BLaER1 treated with 17β-estradiol and CSF1 and Interleukin-3, amounts not matched to agents 10 nM and 100 nM (cell line): ENCODE measurements around the gene KCTD17.

Experiments used
- H3K27ac ChIP-seq, 11 experiments: shearing (Covaris generic); formaldehyde crosslinking; 2 replicates each; pipeline ENCODE4 v1.8.1; 2022
- H3K27me3 ChIP-seq, 11 experiments: shearing (Covaris generic); formaldehyde crosslinking; 2 replicates each; pipeline ENCODE4 v1.8.1; 2022
- H3K36me3 ChIP-seq, 11 experiments: shearing (Covaris generic); formaldehyde crosslinking; 2 replicates each; pipeline ENCODE4 v1.8.1; 2022
- H3K4me1 ChIP-seq, 10 experiments: shearing (Covaris generic); formaldehyde crosslinking; 2 replicates each; pipeline ENCODE4 v1.8.1; 2022
- H3K4me2 ChIP-seq, 11 experiments: shearing (Covaris generic); formaldehyde crosslinking; 2 replicates each; pipeline ENCODE4 v1.8.1; 2022
- H3K4me3 ChIP-seq, 10 experiments: shearing (Covaris generic); formaldehyde crosslinking; 2 replicates each; pipeline ENCODE4 v1.8.1; 2022
- H3K9ac ChIP-seq, 11 experiments: shearing (Covaris generic); formaldehyde crosslinking; 2 replicates each; pipeline ENCODE4 v1.8.1; 2022
- H3K9me3 ChIP-seq, 11 experiments: shearing (Covaris generic); formaldehyde crosslinking; replicated peaks in 1 of 11; 2 replicates each; pipeline ENCODE4 v1.8.1; 2022
- H4K20me1 ChIP-seq, 11 experiments: shearing (Covaris generic); formaldehyde crosslinking; 2 replicates each; pipeline ENCODE4 v1.8.1; 2022
- Cebpa-rat ChIP-seq, 11 experiments: shearing (Covaris generic); IDR thresholded peaks; 2 replicates each; pipeline ENCODE4 v1.8.1; 2022

KCTD17 gene

DNA sequence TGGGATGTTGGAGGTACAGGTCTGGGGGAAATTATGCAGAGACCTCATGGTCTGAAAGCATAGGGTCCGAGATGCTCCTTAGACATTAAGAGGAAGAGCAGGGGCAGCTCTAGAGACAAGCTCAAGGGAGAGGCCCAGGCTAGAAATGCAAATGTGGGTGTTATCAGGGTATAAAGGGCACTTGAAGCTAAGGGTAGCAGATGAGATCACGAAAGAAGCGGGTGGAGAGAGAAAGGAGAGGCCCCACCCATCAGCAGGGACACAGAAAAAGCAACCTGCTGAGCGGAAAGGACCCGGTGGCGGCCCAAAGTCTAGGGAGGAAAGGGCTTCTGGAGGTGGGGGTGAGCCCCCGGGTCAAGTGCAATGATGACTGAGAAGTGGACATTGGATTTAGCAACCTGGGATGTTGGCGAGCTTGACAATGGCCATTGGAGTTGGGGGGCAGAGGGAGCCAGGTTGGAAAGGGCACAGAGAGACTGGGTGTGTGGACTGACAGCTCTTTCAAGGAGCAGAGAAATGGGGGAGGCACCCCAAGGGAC, 49.1 kb downstream of the KCTD17 start:
- Histone ChIP-seq H3K4me3 (no peak overlapping the region), H3K27ac (no peak overlapping the region), H3K9ac (no peak overlapping the region), H3K4me2 (peak overlapping the region in 4 of 11 experiments; percentile 21 to 45 (median 28); a peak in 3 of 22 replicates), H4K20me1 (peaks cover 0 to 5% (median 0%) of the 10 kb centered on the region in 11 experiments; a peak in 1 of 22 replicates), H3K4me1 (peaks cover 0 to 22% (median 7%) of the 10 kb centered on the region in 10 experiments; a peak in 13 of 20 replicates), H3K36me3 (no peaks in the 10 kb centered on the region), H3K27me3 (no peaks in the 10 kb centered on the region), H3K9me3 (no peaks in the 10 kb centered on the region)
- TF ChIP-seq Cebpa-rat (IDR thresholded peaks at IDR 0.05): no peak

DNA sequence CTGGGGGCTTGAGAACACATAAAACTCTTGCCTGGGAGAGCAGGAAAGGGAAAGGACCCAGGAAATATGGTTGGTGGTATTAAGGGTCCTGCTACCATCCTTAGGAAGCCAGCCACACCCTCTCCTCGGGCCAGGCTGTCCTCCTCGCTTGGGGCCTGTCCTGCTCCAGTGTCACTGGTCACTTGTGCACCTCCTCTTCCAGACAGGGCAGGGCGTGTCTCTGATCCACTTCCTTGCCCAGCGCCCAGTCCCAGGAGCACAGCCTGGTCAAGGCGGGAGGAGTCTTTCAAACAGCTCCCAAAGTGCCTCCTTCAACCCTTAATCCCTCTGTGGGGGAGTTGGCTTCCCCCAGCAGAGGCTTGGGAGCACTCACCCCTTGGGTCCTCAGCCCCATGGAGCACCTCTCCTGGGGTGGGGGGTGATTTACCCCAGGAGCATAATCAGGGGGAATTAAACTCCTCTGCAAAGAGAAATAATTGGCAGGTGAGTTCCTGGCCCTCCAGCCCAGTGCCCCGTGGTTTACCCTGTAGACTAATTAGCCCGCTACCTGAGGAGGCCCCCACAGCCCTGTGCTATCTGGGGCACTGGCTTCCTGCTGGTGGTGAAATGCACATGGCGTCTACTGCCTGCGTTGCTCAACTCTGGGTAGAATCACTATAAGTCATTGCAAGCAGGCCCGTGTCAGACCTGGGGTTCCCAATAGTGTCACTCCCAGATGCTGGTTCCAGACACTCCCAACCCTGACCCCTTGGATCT, 49.9 kb downstream of the KCTD17 start:
- no peaks in the 10 kb centered on the region for H3K27me3 ChIP-seq
- peaks cover 0 to 22% (median 7%) of the 10 kb centered on the region in 10 experiments; a peak in 13 of 20 replicates for H3K4me1 ChIP-seq
- H3K4me2 ChIP-seq: peak overlapping the region in 3 of 11 experiments; percentile 21 to 45 (median 27); a peak in 3 of 22 replicates
- H4K20me1 ChIP-seq: peaks cover 0 to 6% (median 0%) of the 10 kb centered on the region in 11 experiments; a peak in 2 of 22 replicates
- H3K36me3 ChIP-seq: no peaks in the 10 kb centered on the region
- no peaks in the 10 kb centered on the region for H3K9me3 ChIP-seq
- no peak overlapping the region for H3K27ac ChIP-seq
- no peak overlapping the region for H3K4me3 ChIP-seq
- H3K9ac ChIP-seq: no peak overlapping the region
- TF ChIP-seq Cebpa-rat (IDR thresholded peaks at IDR 0.05): no peak

GRCh38 chr22:37103151-37103550, 51.6 kb downstream of the KCTD17 start:
- no peak for TF ChIP-seq Cebpa-rat (IDR thresholded peaks at IDR 0.05)
- H3K27me3 ChIP-seq: no peaks in the 10 kb centered on the region
- peaks cover 0 to 6% (median 0%) of the 10 kb centered on the region in 11 experiments; a peak in 3 of 22 replicates for H4K20me1 ChIP-seq
- no peak overlapping the region for H3K27ac ChIP-seq
- no peaks in the 10 kb centered on the region for H3K9me3 ChIP-seq
- H3K4me2 ChIP-seq: peak overlapping the region in 1 of 11 experiments; percentile 9; a peak in 1 of 22 replicates
- no peaks in the 10 kb centered on the region for H3K36me3 ChIP-seq
- no peak overlapping the region for H3K9ac ChIP-seq
- H3K4me3 ChIP-seq: no peak overlapping the region
- H3K4me1 ChIP-seq: peaks cover 0 to 22% (median 7%) of the 10 kb centered on the region in 10 experiments; a peak in 13 of 20 replicates

DNA sequence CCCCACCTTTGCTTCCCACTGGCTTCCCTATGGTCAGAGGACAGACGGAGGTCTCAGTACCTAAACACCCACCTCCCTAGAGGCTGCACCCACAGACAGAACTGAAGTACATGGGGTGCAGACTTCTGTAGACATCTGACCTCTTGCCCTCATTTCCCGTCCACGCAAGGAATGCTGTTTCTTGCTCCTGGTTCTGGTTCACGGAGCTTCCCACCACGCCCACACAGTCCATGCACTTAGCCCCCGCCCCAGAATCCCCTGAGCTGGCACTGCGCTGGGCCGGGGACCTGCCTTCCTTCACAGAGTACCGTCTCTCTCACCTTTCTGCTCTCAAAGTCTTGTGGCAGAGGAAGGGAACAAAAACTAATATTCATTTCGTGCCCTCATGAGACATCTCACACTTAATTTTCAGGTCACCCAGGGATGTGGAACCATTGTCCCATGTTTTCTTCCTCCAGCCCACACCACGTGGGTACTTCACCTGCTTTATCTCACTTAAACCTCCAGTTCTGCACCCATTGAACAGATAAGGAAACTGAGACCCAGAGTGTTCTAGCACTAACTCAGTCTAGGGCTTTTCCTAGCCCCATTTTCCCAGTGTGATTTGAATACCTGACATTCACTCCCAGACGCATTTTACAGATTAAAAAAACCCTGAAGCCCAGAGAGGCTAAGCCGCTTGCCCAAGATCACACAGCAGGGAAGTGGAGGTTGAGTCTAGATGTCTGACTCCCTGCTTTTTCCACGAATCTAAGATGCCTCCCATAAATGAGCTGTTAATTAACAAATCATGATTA, 52.3 kb downstream of the KCTD17 start:
- TF ChIP-seq Cebpa-rat (IDR thresholded peaks at IDR 0.05): no peak

GRCh38 chr22:37105154-37105553, 53.6 kb downstream of the KCTD17 start:
- H3K9me3 ChIP-seq: no peaks in the 10 kb centered on the region
- no peaks in the 10 kb centered on the region for H3K36me3 ChIP-seq
- H3K4me1 ChIP-seq: peaks cover 0 to 29% (median 7%) of the 10 kb centered on the region in 10 experiments; a peak in 14 of 20 replicates
- H3K27ac ChIP-seq: no peak overlapping the region
- H3K4me2 ChIP-seq: peak overlapping the region in 5 of 11 experiments; percentile 25 to 42 (median 34); a peak in 5 of 22 replicates
- no peak overlapping the region for H3K4me3 ChIP-seq
- no peak for TF ChIP-seq Cebpa-rat (IDR thresholded peaks at IDR 0.05)
- no peak overlapping the region for H3K9ac ChIP-seq
- no peaks in the 10 kb centered on the region for H3K27me3 ChIP-seq
- peaks cover 0 to 6% (median 0%) of the 10 kb centered on the region in 11 experiments; a peak in 3 of 22 replicates for H4K20me1 ChIP-seq

More for the DNA sequence above, 52.3 kb downstream of the KCTD17 start:
- Histone ChIP-seq H3K9me3 (no peaks in the 10 kb centered on the region), H4K20me1 (peaks cover 0 to 6% (median 0%) of the 10 kb centered on the region in 11 experiments; a peak in 3 of 22 replicates), H3K9ac (no peak overlapping the region), H3K36me3 (no peaks in the 10 kb centered on the region), H3K4me2 (no peak overlapping the region; a peak in 1 of 22 replicates), H3K27me3 (no peaks in the 10 kb centered on the region), H3K27ac (no peak overlapping the region), H3K4me1 (peaks cover 0 to 22% (median 7%) of the 10 kb centered on the region in 10 experiments; a peak in 13 of 20 replicates), H3K4me3 (no peak overlapping the region)

DNA sequence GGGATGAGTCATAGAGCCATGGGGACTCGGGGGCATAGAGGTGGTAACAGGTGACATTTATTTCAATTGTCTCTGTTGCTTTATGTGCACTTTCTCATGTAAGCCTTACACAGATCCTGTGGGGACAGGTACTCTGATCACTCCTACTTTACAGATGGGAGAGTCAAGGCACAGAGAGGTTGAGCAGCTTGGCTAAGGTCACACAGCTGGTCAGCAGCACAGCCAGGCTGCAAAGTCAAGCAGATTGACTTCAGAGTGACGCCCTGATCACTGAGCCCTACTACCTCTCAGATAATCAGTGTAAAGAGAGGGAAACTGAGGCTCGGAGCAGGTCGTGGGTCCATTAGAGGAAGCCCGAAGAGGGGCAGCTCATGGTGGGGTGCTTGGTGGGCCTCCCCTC, 54.4 kb downstream of the KCTD17 start:
- no peak for TF ChIP-seq Cebpa-rat (IDR thresholded peaks at IDR 0.05)
- H4K20me1 ChIP-seq: peaks cover 0 to 6% (median 0%) of the 10 kb centered on the region in 11 experiments; a peak in 3 of 22 replicates
- no peak overlapping the region for H3K27ac ChIP-seq
- H3K4me1 ChIP-seq: peaks cover 0 to 24% (median 7%) of the 10 kb centered on the region in 10 experiments; a peak in 14 of 20 replicates
- no peaks in the 10 kb centered on the region for H3K36me3 ChIP-seq
- no peak overlapping the region for H3K9ac ChIP-seq
- H3K4me2 ChIP-seq: no peak overlapping the region
- H3K4me3 ChIP-seq: no peak overlapping the region
- H3K27me3 ChIP-seq: no peaks in the 10 kb centered on the region
- no peaks in the 10 kb centered on the region for H3K9me3 ChIP-seq

DNA sequence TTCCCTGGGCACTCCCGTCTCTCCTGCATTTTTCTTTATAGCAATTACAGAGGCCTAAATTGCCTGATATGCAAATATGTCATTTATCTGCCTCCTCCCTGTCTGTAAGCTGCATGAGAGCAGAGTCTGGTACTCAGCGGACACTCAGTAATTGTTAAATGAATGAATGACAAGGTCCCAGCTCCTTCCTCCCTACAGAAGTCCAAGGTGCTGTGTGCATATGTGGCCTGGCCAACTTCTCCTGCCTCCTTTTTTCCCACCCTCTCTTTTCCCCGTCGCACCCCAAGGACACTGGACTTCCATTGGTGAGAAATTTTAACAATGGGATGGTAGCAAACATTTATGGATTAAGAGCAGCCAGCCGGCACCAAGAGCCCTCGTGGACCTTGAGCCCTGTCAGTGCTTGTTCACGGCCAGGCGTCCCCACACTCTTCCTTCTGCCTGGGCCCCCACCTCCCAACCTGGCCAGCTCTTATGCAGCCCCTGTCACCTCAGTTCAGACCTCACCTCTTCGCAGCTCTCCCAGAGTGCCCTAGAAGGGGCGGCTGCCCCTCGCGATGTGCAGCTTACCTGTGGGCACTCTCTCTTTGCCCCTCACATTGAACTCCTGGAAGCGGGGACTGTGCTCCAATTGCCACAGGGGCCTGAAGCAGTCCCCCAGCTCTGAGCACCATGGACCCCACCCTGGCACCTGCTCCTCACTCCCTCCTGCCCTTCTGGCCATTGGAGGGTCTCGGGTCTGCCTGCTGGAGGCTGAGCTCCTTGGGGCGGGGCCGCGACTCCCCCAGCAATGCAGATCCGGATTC, 56.5 kb downstream of the KCTD17 start:
- H4K20me1 ChIP-seq: peaks cover 0 to 6% (median 0%) of the 10 kb centered on the region in 11 experiments; a peak in 3 of 22 replicates
- peaks cover 0 to 24% (median 7%) of the 10 kb centered on the region in 10 experiments; a peak in 12 of 20 replicates for H3K4me1 ChIP-seq
- TF ChIP-seq Cebpa-rat (IDR thresholded peaks at IDR 0.05): no peak
- no peak overlapping the region for H3K4me3 ChIP-seq
- H3K9me3 ChIP-seq: no peaks in the 10 kb centered on the region
- H3K36me3 ChIP-seq: no peaks in the 10 kb centered on the region
- H3K9ac ChIP-seq: no peak overlapping the region
- H3K27ac ChIP-seq: no peak overlapping the region
- no peaks in the 10 kb centered on the region for H3K27me3 ChIP-seq
- H3K4me2 ChIP-seq: no peak overlapping the region

DNA sequence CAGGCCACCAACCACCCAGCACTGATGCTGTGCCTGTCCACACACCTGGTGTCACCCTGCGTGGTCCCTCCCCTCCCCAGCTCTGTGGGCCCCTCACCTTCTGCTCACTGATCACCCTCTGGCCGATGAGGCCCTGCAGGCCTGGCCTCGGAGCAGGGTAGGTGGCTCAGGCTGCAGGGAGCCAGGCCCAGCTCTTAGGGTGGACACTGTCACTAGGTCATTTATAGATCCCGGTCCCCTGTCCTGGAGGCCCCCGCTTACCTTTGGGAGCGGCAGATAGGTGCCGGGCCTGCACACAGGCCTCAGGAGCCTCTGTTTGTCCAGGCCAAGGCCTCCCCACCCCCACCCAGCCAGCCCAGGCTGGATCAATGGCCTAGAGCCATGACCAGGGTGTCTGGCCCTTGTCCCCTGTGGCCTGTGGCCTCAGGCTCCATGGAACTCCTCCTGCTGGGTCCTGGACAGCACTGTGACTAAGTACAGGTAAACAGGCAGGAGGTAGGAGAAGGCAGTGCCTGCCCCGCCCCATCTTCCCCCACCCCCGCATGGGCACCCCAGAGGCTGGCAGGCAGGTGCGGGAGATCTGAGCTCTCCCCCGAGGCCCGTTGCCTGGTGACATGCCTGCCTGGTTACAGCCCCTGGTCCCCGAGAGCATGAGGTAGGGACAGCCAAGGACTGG, 57.8 kb downstream of the KCTD17 start, which contains the start of gene TMPRSS6:
Gene TMPRSS6 (minus strand): TSS at position 472 of the 676 bp plus-strand sequence. CDS start 6,296 bp downstream, outside the sequence.
- Histone ChIP-seq H3K27me3 (no peaks in the 10 kb centered on the region), H3K4me2 (peak within 1 kb of the TSS in 2 of 11 experiments; percentile 18 to 21; a peak in 3 of 22 replicates), H3K36me3 (no peaks in the 10 kb centered on the region), H3K9me3 (no peaks in the 10 kb centered on the region), H4K20me1 (peaks cover 0 to 6% (median 0%) of the 10 kb centered on the region in 11 experiments; a peak in 2 of 22 replicates), H3K27ac (no peak within 1 kb of the TSS), H3K9ac (no peak within 1 kb of the TSS), H3K4me1 (peaks cover 0 to 17% (median 7%) of the 10 kb centered on the region in 10 experiments; a peak in 12 of 20 replicates), H3K4me3 (no peak within 1 kb of the TSS)
- no peak for TF ChIP-seq Cebpa-rat (IDR thresholded peaks at IDR 0.05)
